ENCODE results near the gene ROS1. TPM values are rescaled to one million over a fixed set of nuclear protein-coding genes. Genes with fewer than 3 reads are reported as not detected.

The ROS1 gene
- total and polyA plus RNA-seq, 2 donors (not counting 1 experiment from before 2014, with no cell fraction given), result not detected

- H3K36me3 ChIP-seq (replicated peaks in 1 of 2; ENCODE audit: control extremely low read depth in 1 of 2, control insufficient read depth in 1 of 2, extremely low read depth in 1 of 2, insufficient read depth in 2 of 2, low read length in 1 of 2), result no peaks in the 10 kb centered on the region
- intact Hi-C loops (cut with micrococcal nuclease), result no loop called here
- CTCF ChIA-PET, result interaction anchor here (0.9 to 1.6 kb wide), 5 partner anchors 8 to 254 kb away, joined by 3 to 5 read pairs (median 3); no protein-coding TSS in a partner anchor
- no peak overlapping the region for H3K27ac ChIP-seq (ENCODE audit: low read length in 2 of 2)
- no peak overlapping the region for H2AFZ ChIP-seq (ENCODE audit: insufficient read depth, low read depth, low read length, poor library complexity, severe bottlenecking)
- Mint-ChIP-seq H3K4me3 (no peak overlapping the region), H3K4me1 (no peaks in the 10 kb centered on the region), H3K27ac (no peak overlapping the region), H3K9me3 (ENCODE audit: insufficient read depth) (no peaks in the 10 kb centered on the region), H3K27me3 (peaks cover 10% of the 10 kb centered on the region)
- TF ChIP-seq EZH2 (IDR thresholded peaks at IDR 0.05; ENCODE audit: borderline replicate concordance, insufficient read depth, low read depth, low read length, poor library complexity, severe bottlenecking), result no peak
- TF ChIP-seq, protein P1, sequence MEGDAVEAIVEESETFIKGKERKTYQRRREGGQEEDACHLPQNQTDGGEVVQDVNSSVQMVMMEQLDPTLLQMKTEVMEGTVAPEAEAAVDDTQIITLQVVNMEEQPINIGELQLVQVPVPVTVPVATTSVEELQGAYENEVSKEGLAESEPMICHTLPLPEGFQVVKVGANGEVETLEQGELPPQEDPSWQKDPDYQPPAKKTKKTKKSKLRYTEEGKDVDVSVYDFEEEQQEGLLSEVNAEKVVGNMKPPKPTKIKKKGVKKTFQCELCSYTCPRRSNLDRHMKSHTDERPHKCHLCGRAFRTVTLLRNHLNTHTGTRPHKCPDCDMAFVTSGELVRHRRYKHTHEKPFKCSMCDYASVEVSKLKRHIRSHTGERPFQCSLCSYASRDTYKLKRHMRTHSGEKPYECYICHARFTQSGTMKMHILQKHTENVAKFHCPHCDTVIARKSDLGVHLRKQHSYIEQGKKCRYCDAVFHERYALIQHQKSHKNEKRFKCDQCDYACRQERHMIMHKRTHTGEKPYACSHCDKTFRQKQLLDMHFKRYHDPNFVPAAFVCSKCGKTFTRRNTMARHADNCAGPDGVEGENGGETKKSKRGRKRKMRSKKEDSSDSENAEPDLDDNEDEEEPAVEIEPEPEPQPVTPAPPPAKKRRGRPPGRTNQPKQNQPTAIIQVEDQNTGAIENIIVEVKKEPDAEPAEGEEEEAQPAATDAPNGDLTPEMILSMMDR (IDR thresholded peaks at IDR 0.05), result peak; percentile 52
- no peaks in the 10 kb centered on the region for H4K20me1 ChIP-seq (ENCODE audit: control insufficient read depth, insufficient read depth, low read length, poor library complexity, severe bottlenecking)
- no peak for ATAC-seq (ENCODE audit: low read depth)
- H3K4me3 ChIP-seq (ENCODE audit: control extremely low read depth in 1 of 5, extremely low read depth in 1 of 5, insufficient read depth in 1 of 5, low read depth in 2 of 5, low read length in 4 of 5), result no peak overlapping the region
- no peaks in the 10 kb centered on the region for H3K27me3 ChIP-seq (replicated peaks in 1 of 4; ENCODE audit: control extremely low read depth in 1 of 4, control insufficient read depth in 3 of 4, insufficient read depth in 4 of 4, low read length in 3 of 4)
- no peak overlapping the region for H3K4me2 ChIP-seq (replicated peaks; ENCODE audit: low read depth, low read length, poor library complexity, severe bottlenecking)
- H3K4me1 ChIP-seq (ENCODE audit: control insufficient read depth in 2 of 2, insufficient read depth in 2 of 2, low read length in 2 of 2), result no peaks in the 10 kb centered on the region
- H3K9ac ChIP-seq (ENCODE audit: low read length), result no peak overlapping the region
- POLR2A ChIA-PET, result no interaction called here
- no peak for DNase-seq
- H3K9me3 ChIP-seq (ENCODE audit: control extremely low read depth in 1 of 3, control insufficient read depth in 2 of 3, insufficient read depth in 1 of 3, low read length in 2 of 3), result no peaks in the 10 kb centered on the region
- no peaks in the 10 kb centered on the region for H3K79me2 ChIP-seq (ENCODE audit: control insufficient read depth, insufficient read depth, low read length)
- WGBS (ENCODE audit: insufficient coverage), result no CpG with 5 or more reads among the region's 3 CpGs
Measured at GRCh38 chr6:117352466-117353081, 73.2 kb downstream of the ROS1 start.

DNA sequence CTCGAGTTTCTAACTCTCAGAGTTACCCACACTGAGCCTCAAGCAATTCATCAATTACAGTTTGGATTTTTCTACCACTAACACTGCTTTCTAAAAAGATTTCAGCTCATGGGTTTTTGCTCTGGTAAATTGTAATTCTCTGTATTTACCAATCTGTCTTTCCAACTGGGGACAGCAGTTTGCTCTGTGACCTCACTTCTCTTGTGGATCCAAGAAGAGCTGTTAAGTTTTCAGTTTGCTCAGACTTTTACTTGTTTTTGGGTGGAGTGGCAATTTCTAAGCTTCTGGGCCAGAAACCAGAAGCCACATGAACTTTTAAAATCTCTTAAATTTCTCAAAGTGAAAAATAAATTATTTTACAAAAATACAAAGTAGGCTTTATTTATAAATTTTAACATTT lies 74.2 kb downstream of the ROS1 start:
- Histone ChIP-seq H3K4me3 (ENCODE audit: control extremely low read depth in 1 of 5, extremely low read depth in 1 of 5, insufficient read depth in 1 of 5, low read depth in 2 of 5, low read length in 4 of 5) (no peak overlapping the region), H3K4me2 (replicated peaks; ENCODE audit: low read depth, low read length, poor library complexity, severe bottlenecking) (no peak overlapping the region), H3K9ac (ENCODE audit: low read length) (no peak overlapping the region), H3K27me3 (replicated peaks in 1 of 4; ENCODE audit: control extremely low read depth in 1 of 4, control insufficient read depth in 3 of 4, insufficient read depth in 4 of 4, low read length in 3 of 4) (no peaks in the 10 kb centered on the region), H3K27ac (ENCODE audit: low read length in 2 of 2) (no peak overlapping the region), H3K79me2 (ENCODE audit: control insufficient read depth, insufficient read depth, low read length) (no peaks in the 10 kb centered on the region), H4K20me1 (ENCODE audit: control insufficient read depth, insufficient read depth, low read length, poor library complexity, severe bottlenecking) (no peaks in the 10 kb centered on the region), H2AFZ (ENCODE audit: insufficient read depth, low read depth, low read length, poor library complexity, severe bottlenecking) (no peak overlapping the region), H3K9me3 (ENCODE audit: control extremely low read depth in 1 of 3, control insufficient read depth in 2 of 3, insufficient read depth in 1 of 3, low read length in 2 of 3) (no peaks in the 10 kb centered on the region), H3K4me1 (ENCODE audit: control insufficient read depth in 2 of 2, insufficient read depth in 2 of 2, low read length in 2 of 2) (no peaks in the 10 kb centered on the region), H3K36me3 (replicated peaks in 1 of 2; ENCODE audit: control extremely low read depth in 1 of 2, control insufficient read depth in 1 of 2, extremely low read depth in 1 of 2, insufficient read depth in 2 of 2, low read length in 1 of 2) (no peaks in the 10 kb centered on the region)
- Mint-ChIP-seq H3K9me3 (ENCODE audit: insufficient read depth) (no peaks in the 10 kb centered on the region), H3K4me3 (no peak overlapping the region), H3K27me3 (peaks cover 10% of the 10 kb centered on the region), H3K4me1 (no peaks in the 10 kb centered on the region), H3K27ac (no peak overlapping the region)
- intact Hi-C loops (cut with micrococcal nuclease), result no loop called here
- ChIA-PET POLR2A (no interaction called here), CTCF (interaction anchor here (1.3 kb wide), 1 partner anchor 15 kb away, joined by 3 read pairs; no protein-coding TSS in a partner anchor)
- ATAC-seq (ENCODE audit: low read depth) (no peak), DNase-seq (no peak)
- TF ChIP-seq EZH2 (IDR thresholded peaks at IDR 0.05; ENCODE audit: borderline replicate concordance, insufficient read depth, low read depth, low read length, poor library complexity, severe bottlenecking), result no peak
- TF ChIP-seq, protein P1 (IDR thresholded peaks at IDR 0.05), result no peak
- WGBS (ENCODE audit: insufficient coverage), result no CpG with 5 or more reads among the region's 1 CpG

Data from B cell (primary cell).